IgD-negative memory B cell (primary cell): ENCODE data around the gene PTH1R. TPM values are rescaled to one million over a fixed set of nuclear protein-coding genes. Genes with fewer than 3 reads are reported as not detected.
A peak's percentile ranks its signal among the peaks of the same experiment; 100 is the strongest.

Source experiments
- H3K27ac Mint-ChIP-seq, 3 donors: one replicate each; pipeline ENCODE4 v1.8.0; 2020 to 2022; ENCODE audit warnings: mild to moderate bottlenecking in 3 of 3, mixed read lengths in 3 of 3, moderate library complexity in 1 of 3
- H3K27me3 Mint-ChIP-seq: one replicate; pipeline ENCODE4 v1.8.0; 2021; ENCODE audit warnings: mixed read lengths
- H3K36me3 Mint-ChIP-seq: one replicate; pipeline ENCODE4 v1.8.0; 2020; ENCODE audit warnings: mild to moderate bottlenecking, mixed read lengths
- H3K4me1 Mint-ChIP-seq, 3 donors: one replicate each; pipeline ENCODE4 v1.8.0; 2020 to 2022; ENCODE audit warnings: mixed read lengths in 3 of 3, mild to moderate bottlenecking in 1 of 3
- H3K4me3 Mint-ChIP-seq, 4 donors: one replicate each; pipeline ENCODE4 v1.8.0; 2020 to 2022; ENCODE audit warnings: mild to moderate bottlenecking in 4 of 4, mixed read lengths in 4 of 4, moderate library complexity in 3 of 4
- H3K9me3 Mint-ChIP-seq, 3 donors: one replicate each; pipeline ENCODE4 v1.8.0; 2020 to 2021; ENCODE audit warnings: mixed read lengths in 3 of 3, mild to moderate bottlenecking in 1 of 3
- polyA plus RNA-seq: library from polyadenylated mRNA; unstranded; fragments of 300-500 nt; fragmentation: Illumina TruSeq; gene quantifications from one replicate; pipeline ENCODE4 v1.2.3, GENCODE V29; 2021

PTH1R gene
- polyA plus RNA-seq, 1 donor from 2014 or later = not detected

GRCh38 chr3:46856576-46857471 lies 20.7 kb upstream of the PTH1R start:
- peaks cover 5% of the 10 kb centered on the region for H3K27me3 Mint-ChIP-seq
- H3K4me3 Mint-ChIP-seq = no peak overlapping the region
- H3K4me1 Mint-ChIP-seq = peaks cover 0 to 2% (median 0%) of the 10 kb centered on the region in 3 donors
- no peaks in the 10 kb centered on the region for H3K9me3 Mint-ChIP-seq
- no peak overlapping the region for H3K27ac Mint-ChIP-seq
- H3K36me3 Mint-ChIP-seq = no peaks in the 10 kb centered on the region

GRCh38 chr3:46857485-46858341 lies 19.8 kb upstream of the PTH1R start:
- Mint-ChIP-seq H3K36me3 (no peaks in the 10 kb centered on the region), H3K27ac (no peak overlapping the region), H3K9me3 (no peaks in the 10 kb centered on the region), H3K27me3 (peaks cover 5% of the 10 kb centered on the region), H3K4me3 (no peak overlapping the region), H3K4me1 (no peaks in the 10 kb centered on the region)

GRCh38 chr3:46858456-46858855 lies 19.1 kb upstream of the PTH1R start:
- H3K9me3 Mint-ChIP-seq = no peaks in the 10 kb centered on the region
- H3K27me3 Mint-ChIP-seq = peaks cover 5% of the 10 kb centered on the region
- peak overlapping the region in 1 of 3 donors; percentile 18 for H3K27ac Mint-ChIP-seq
- H3K4me1 Mint-ChIP-seq = no peaks in the 10 kb centered on the region
- H3K36me3 Mint-ChIP-seq = no peaks in the 10 kb centered on the region
- H3K4me3 Mint-ChIP-seq = no peak overlapping the region

GRCh38 chr3:46859001-46859710 lies 18.4 kb upstream of the PTH1R start:
- peak overlapping the region in 1 of 3 donors; percentile 18 for H3K27ac Mint-ChIP-seq

GRCh38 chr3:46860017-46860809 lies 17.3 kb upstream of the PTH1R start:
- H3K27me3 Mint-ChIP-seq = peaks cover 5% of the 10 kb centered on the region
- H3K27ac Mint-ChIP-seq = no peak overlapping the region
- no peaks in the 10 kb centered on the region for H3K9me3 Mint-ChIP-seq
- H3K36me3 Mint-ChIP-seq = no peaks in the 10 kb centered on the region
- no peaks in the 10 kb centered on the region for H3K4me1 Mint-ChIP-seq
- H3K4me3 Mint-ChIP-seq = no peak overlapping the region

More at GRCh38 chr3:46859001-46859710, 18.4 kb upstream of the PTH1R start:
- H3K27me3 Mint-ChIP-seq = peaks cover 5% of the 10 kb centered on the region
- no peaks in the 10 kb centered on the region for H3K9me3 Mint-ChIP-seq
- no peaks in the 10 kb centered on the region for H3K36me3 Mint-ChIP-seq
- no peaks in the 10 kb centered on the region for H3K4me1 Mint-ChIP-seq
- no peak overlapping the region for H3K4me3 Mint-ChIP-seq

- H3K4me3 Mint-ChIP-seq = no peak overlapping the region
- H3K4me1 Mint-ChIP-seq = no peaks in the 10 kb centered on the region
- H3K9me3 Mint-ChIP-seq = no peaks in the 10 kb centered on the region
- peaks cover 5% of the 10 kb centered on the region for H3K27me3 Mint-ChIP-seq
- no peaks in the 10 kb centered on the region for H3K36me3 Mint-ChIP-seq
- H3K27ac Mint-ChIP-seq = no peak overlapping the region
These were observed 16.5 kb upstream of the PTH1R start for GRCh38 chr3:46860810-46861604.

GRCh38 chr3:46861605-46862368 lies 15.7 kb upstream of the PTH1R start:
- Mint-ChIP-seq H3K36me3 (no peaks in the 10 kb centered on the region), H3K27ac (no peak overlapping the region), H3K27me3 (peaks cover 7% of the 10 kb centered on the region), H3K4me1 (no peaks in the 10 kb centered on the region), H3K4me3 (no peak overlapping the region), H3K9me3 (no peaks in the 10 kb centered on the region)

- H3K27ac Mint-ChIP-seq = no peak overlapping the region
These were observed 15.0 kb upstream of the PTH1R start for GRCh38 chr3:46862369-46863025.

GRCh38 chr3:46863261-46863782 lies 14.2 kb upstream of the PTH1R start, which contains the start of gene MYL3:
Gene MYL3, minus strand, starts transcription at chr3:46863444. Its CDS starts 54 bp downstream, at chr3:46863390.
- Mint-ChIP-seq H3K27me3 (peaks cover 5% of the 10 kb centered on the region), H3K4me3 (no peak within 1 kb of the TSS), H3K9me3 (no peaks in the 10 kb centered on the region), H3K4me1 (no peaks in the 10 kb centered on the region), H3K36me3 (no peaks in the 10 kb centered on the region), H3K27ac (peak within 1 kb of the TSS in 1 of 3 donors; percentile 2)

More at GRCh38 chr3:46862369-46863025, 15.0 kb upstream of the PTH1R start:
- Mint-ChIP-seq H3K4me3 (no peak overlapping the region), H3K27me3 (peaks cover 7% of the 10 kb centered on the region), H3K36me3 (no peaks in the 10 kb centered on the region), H3K4me1 (no peaks in the 10 kb centered on the region), H3K9me3 (no peaks in the 10 kb centered on the region)

GRCh38 chr3:46864061-46864881 lies 13.2 kb upstream of the PTH1R start:
- Mint-ChIP-seq H3K27me3 (peaks cover 9% of the 10 kb centered on the region), H3K4me3 (no peak overlapping the region), H3K4me1 (no peaks in the 10 kb centered on the region), H3K9me3 (no peaks in the 10 kb centered on the region), H3K27ac (peak overlapping the region in 1 of 3 donors; percentile 2), H3K36me3 (no peaks in the 10 kb centered on the region)

- H3K4me1 Mint-ChIP-seq = no peaks in the 10 kb centered on the region
- no peak overlapping the region for H3K27ac Mint-ChIP-seq
- no peaks in the 10 kb centered on the region for H3K9me3 Mint-ChIP-seq
- no peaks in the 10 kb centered on the region for H3K36me3 Mint-ChIP-seq
- H3K4me3 Mint-ChIP-seq = no peak overlapping the region
- peaks cover 17% of the 10 kb centered on the region for H3K27me3 Mint-ChIP-seq
These were observed 12.5 kb upstream of the PTH1R start for GRCh38 chr3:46865031-46865507.

GRCh38 chr3:46865546-46865945 lies 12.0 kb upstream of the PTH1R start:
- Mint-ChIP-seq H3K27me3 (peaks cover 18% of the 10 kb centered on the region), H3K27ac (no peak overlapping the region), H3K36me3 (no peaks in the 10 kb centered on the region), H3K9me3 (no peaks in the 10 kb centered on the region), H3K4me1 (no peaks in the 10 kb centered on the region), H3K4me3 (no peak overlapping the region)
